ENCODE data around the gene SDC4. TPM values are rescaled to one million over a fixed set of nuclear protein-coding genes. Genes with fewer than 3 reads are reported as not detected.
A peak's percentile ranks its signal among the peaks of the same experiment; 100 is the strongest.

The SDC4 gene
- total RNA-seq, 1 experiment from 2014 or later = 100 TPM

DNA sequence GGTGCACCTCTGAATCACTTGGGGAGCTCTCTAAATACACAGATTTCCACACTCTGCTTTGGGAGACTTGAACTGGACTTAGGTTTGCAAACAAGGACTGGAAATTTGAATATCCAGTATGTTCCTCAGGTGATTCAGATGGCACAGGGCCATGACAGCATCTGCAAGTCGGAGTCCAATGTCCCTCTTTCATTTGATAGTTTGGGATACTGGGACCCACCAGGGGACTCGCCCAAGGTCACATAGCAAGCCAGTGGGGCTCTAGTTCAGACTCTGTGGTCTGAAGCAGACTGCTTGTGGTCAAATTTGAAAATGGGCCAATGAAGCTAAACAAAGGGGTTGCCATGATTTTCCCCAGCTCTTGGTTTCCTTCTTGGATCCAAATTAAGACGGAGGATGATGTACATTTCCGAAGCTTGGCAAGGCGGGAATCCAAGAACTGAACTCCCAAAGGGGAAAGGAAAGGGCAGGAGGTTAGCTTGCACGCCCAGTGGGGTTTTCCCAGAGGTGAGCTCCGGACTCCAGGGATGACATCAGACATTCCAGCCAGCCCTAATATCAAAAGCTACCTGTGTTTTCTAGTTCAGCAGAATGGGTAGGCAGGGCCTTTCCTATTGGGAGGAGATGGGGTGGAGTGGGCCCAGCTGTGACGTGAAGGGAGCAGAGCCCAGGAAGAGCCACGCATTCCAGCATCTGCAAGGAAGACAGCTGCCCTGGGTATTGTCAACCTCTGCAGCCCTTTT lies 11.4 kb upstream of the SDC4 start:
- Histone ChIP-seq H3K79me2 (ENCODE audit: insufficient read depth, low read length) (peaks cover 11% of the 10 kb centered on the region), H3K9me3 (ENCODE audit: control insufficient read depth in 1 of 2, insufficient read depth in 1 of 2, low read depth in 1 of 2, low read length in 2 of 2) (no peaks in the 10 kb centered on the region), H3K27me3 (ENCODE audit: insufficient read depth, low read length) (no peaks in the 10 kb centered on the region), H3K9ac (ENCODE audit: low read length) (peak overlapping the region; percentile 47), H3K4me1 (ENCODE audit: control insufficient read depth in 1 of 2, insufficient read depth in 2 of 2, low read length in 2 of 2) (peaks cover 63 to 76% of the 10 kb centered on the region in 2 experiments), H3K4me3 (replicated peaks in 1 of 2; ENCODE audit: low read depth in 1 of 2, low read length in 2 of 2) (peak overlapping the region in 1 of 2 experiments; percentile 44; a peak in 3 of 4 replicates), H4K20me1 (ENCODE audit: insufficient read depth) (no peaks in the 10 kb centered on the region), H3K4me2 (ENCODE audit: low read length) (peak overlapping the region; percentile 78), H2AFZ (ENCODE audit: low read depth, low read length, poor library complexity, severe bottlenecking) (no peak overlapping the region), H3K27ac (ENCODE audit: low read depth, low read length) (peak overlapping the region; percentile 49), H3K9me2 (ENCODE audit: insufficient read depth) (no peaks in the 10 kb centered on the region), H3K36me3 (ENCODE audit: control insufficient read depth in 1 of 2, insufficient read depth in 2 of 2, low read length in 2 of 2) (no peaks in the 10 kb centered on the region)
- ATAC-seq = peak; percentile 15
- TF ChIP-seq FOSL1 (IDR thresholded peaks at IDR 0.05; ENCODE audit: low read depth) (no peak), ELF1 (IDR thresholded peaks at IDR 0.05; ENCODE audit: borderline replicate concordance, low read depth) (no peak), ZNF274 (IDR thresholded peaks at IDR 0.05; ENCODE audit: low read depth, low read length) (no peak), SIN3A (IDR thresholded peaks at IDR 0.05; ENCODE audit: low read depth) (no peak)
- TF ChIP-seq, protein P1, sequence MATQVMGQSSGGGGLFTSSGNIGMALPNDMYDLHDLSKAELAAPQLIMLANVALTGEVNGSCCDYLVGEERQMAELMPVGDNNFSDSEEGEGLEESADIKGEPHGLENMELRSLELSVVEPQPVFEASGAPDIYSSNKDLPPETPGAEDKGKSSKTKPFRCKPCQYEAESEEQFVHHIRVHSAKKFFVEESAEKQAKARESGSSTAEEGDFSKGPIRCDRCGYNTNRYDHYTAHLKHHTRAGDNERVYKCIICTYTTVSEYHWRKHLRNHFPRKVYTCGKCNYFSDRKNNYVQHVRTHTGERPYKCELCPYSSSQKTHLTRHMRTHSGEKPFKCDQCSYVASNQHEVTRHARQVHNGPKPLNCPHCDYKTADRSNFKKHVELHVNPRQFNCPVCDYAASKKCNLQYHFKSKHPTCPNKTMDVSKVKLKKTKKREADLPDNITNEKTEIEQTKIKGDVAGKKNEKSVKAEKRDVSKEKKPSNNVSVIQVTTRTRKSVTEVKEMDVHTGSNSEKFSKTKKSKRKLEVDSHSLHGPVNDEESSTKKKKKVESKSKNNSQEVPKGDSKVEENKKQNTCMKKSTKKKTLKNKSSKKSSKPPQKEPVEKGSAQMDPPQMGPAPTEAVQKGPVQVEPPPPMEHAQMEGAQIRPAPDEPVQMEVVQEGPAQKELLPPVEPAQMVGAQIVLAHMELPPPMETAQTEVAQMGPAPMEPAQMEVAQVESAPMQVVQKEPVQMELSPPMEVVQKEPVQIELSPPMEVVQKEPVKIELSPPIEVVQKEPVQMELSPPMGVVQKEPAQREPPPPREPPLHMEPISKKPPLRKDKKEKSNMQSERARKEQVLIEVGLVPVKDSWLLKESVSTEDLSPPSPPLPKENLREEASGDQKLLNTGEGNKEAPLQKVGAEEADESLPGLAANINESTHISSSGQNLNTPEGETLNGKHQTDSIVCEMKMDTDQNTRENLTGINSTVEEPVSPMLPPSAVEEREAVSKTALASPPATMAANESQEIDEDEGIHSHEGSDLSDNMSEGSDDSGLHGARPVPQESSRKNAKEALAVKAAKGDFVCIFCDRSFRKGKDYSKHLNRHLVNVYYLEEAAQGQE (IDR thresholded peaks at IDR 0.05; ENCODE audit: low read depth) = no peak
- TF ChIP-seq, protein P2, sequence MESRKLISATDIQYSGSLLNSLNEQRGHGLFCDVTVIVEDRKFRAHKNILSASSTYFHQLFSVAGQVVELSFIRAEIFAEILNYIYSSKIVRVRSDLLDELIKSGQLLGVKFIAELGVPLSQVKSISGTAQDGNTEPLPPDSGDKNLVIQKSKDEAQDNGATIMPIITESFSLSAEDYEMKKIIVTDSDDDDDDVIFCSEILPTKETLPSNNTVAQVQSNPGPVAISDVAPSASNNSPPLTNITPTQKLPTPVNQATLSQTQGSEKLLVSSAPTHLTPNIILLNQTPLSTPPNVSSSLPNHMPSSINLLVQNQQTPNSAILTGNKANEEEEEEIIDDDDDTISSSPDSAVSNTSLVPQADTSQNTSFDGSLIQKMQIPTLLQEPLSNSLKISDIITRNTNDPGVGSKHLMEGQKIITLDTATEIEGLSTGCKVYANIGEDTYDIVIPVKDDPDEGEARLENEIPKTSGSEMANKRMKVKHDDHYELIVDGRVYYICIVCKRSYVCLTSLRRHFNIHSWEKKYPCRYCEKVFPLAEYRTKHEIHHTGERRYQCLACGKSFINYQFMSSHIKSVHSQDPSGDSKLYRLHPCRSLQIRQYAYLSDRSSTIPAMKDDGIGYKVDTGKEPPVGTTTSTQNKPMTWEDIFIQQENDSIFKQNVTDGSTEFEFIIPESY (IDR thresholded peaks at IDR 0.05; ENCODE audit: extremely low read depth, insufficient replicate concordance, low read length) = no peak
- intact Hi-C loops (cut with micrococcal nuclease) = no loop called here
- DNase-seq (ENCODE audit: low read depth, low spot score) = no peak
- ChIA-PET POLR2A (interaction anchor here (0.9 to 5.2 kb wide), 5 partner anchors 12 to 19 kb away, joined by 3 to 55 read pairs (median 5); partner anchors contain the start of gene SDC4), RAD21 (ENCODE audit: low non-redundant PET in 1 of 2, low total read pairs in 2 of 2, uncharacterized antibody in 2 of 2, unreplicated experiment in 2 of 2) (no interaction called here), CTCF (interaction anchor here (0.9 to 2.6 kb wide), 5 partner anchors 9 to 412 kb away, joined by 3 to 11 read pairs (median 4); no protein-coding TSS in a partner anchor)
- no TSS peak for BruUV-seq (replicated peaks)

All from HCT116 (cell line).